Right lobe of liver (tissue), 6 donors: Measurements from ENCODE around the gene CEP85. TPM values are rescaled to one million over a fixed set of nuclear protein-coding genes. Genes with fewer than 3 reads are reported as not detected.
A peak's percentile ranks its signal among the peaks of the same experiment; 100 is the strongest.

Source experiments
- ATAC-seq, 4 donors: fragments of 200-7000 bp; cut with Tn5 transposase; one replicate each; pipeline ENCODE4 v1.9.1; 2020; ENCODE audit warnings: mild to moderate bottlenecking in 4 of 4, moderate library complexity in 4 of 4
- DNase-seq, 3 donors: peaks; one replicate each; pipeline ENCODE4 v3.0.0-alpha.2; 2020
- H3K27ac ChIP-seq, 3 donors: fragments of 200-600 bp; one replicate each; pipeline ENCODE4 v1.8.0; 2022
- H3K27me3 ChIP-seq, 2 donors: fragments of 200-600 bp; one replicate each; pipeline ENCODE4 v1.8.0; 2022
- H3K36me3 ChIP-seq, 4 donors: fragments of 200-600 bp; sonication (generic) in 1 of 4; one replicate each; pipeline versions ENCODE4 v1.5.1 to v1.8.0; 2017 to 2022; ENCODE audit warnings: control low read depth in 1 of 4
- H3K4me1 ChIP-seq, 4 donors: fragments of 200-600 bp; sonication (generic) in 1 of 4; one replicate each; pipeline versions ENCODE4 v1.5.1 to v1.8.0; 2017 to 2022; ENCODE audit warnings: control low read depth in 1 of 4
- H3K4me3 ChIP-seq, 3 donors: fragments of 200-600 bp; one replicate each; pipeline ENCODE4 v1.8.0; 2022
- H3K9me3 ChIP-seq, 4 donors: fragments of 200-600 bp; sonication (generic) in 1 of 4; one replicate each; pipeline versions ENCODE4 v1.5.1 to v1.8.0; 2017 to 2022; ENCODE audit warnings: control low read depth in 1 of 4
- CTCF ChIP-seq, 4 donors: fragments of 200-600 bp in 3 of 4; fragments of 450-650 bp in 1 of 4; IDR thresholded peaks; one replicate each; pipeline versions ENCODE4 v1.5.1 to v1.8.0; 2016 to 2022; ENCODE audit warnings: antibody characterized with exemption in 4 of 4, mild to moderate bottlenecking in 2 of 4
- POLR2A ChIP-seq: fragments of 450-650 bp; IDR thresholded peaks from one replicate; pipeline ENCODE4 v1.6.1; 2017; ENCODE audit warnings: antibody characterized with exemption, mild to moderate bottlenecking
- WGBS: methylation state at CpG from one replicate; pipeline ENCODE4 v1.1.6; 2018; ENCODE audit warnings: low coverage, low lambda C conversion rate; ENCODE audit not compliant: insufficient coverage; ENCODE audit errors: missing lambda C conversion rate; 5-methylcytosine and 5-hydroxymethylcytosine counted together
- intact Hi-C, 2 donors: fragments of 100-400 bp; cut with DNase I; formaldehyde crosslinking; loops; one replicate each; pipeline versions ENCODE4 v1.11.2 to v1.14.1; 2022
- total RNA-seq, 6 experiments: library from RNA; depleted of rRNA in 2 of 6; stranded (reverse); fragments of >200 nt in 2 of 6; fragmentation: NEBNext Ultra II Directional in 3 of 6; extraction: Animal tissue kit (Norgen Biotek cat#: 25700) in 3 of 6; gene quantifications; one replicate each; pipeline versions ENCODE4 v1.1.0 to v1.2.4, GENCODE V29; 2016 to 2023
- donor health status: DM: no; HTN: yes; CAD: no.
- donor health status: DM: no; HTN: no; CAD: no.
- donor health status: DM: no; HTN: no; CAD: no.
- donor health status: DM: no; HTN: yes; CAD: no.
- donor health status: DM: no; HTN: yes; CAD: no.

CEP85 gene
- total RNA-seq, 6 experiments from 2014 or later, result 5.2 to 7.8 (median 5.8) TPM

- intact Hi-C loops, result no loop called here
- WGBS, result 18% methylated on average over 2 of the region's 6 CpGs
- no peak overlapping the region for H3K27ac ChIP-seq
- H3K27me3 ChIP-seq, result no peaks in the 10 kb centered on the region
- ATAC-seq (peak in 1 of 4 donors; percentile 7), DNase-seq (no peak)
- no peak for TF ChIP-seq POLR2A
- TF ChIP-seq CTCF (IDR thresholded peaks at IDR 0.05), result no peak
- no peaks in the 10 kb centered on the region for H3K9me3 ChIP-seq
- no peaks in the 10 kb centered on the region for H3K4me1 ChIP-seq
- no peak overlapping the region for H3K4me3 ChIP-seq
- H3K36me3 ChIP-seq, result no peaks in the 10 kb centered on the region
These were observed 44.7 kb upstream of the CEP85 start for GRCh38 chr1:26189331-26189730.

- Histone ChIP-seq H3K4me1 (no peaks in the 10 kb centered on the region), H3K27me3 (no peaks in the 10 kb centered on the region), H3K36me3 (no peaks in the 10 kb centered on the region), H3K4me3 (no peak overlapping the region), H3K27ac (no peak overlapping the region), H3K9me3 (no peaks in the 10 kb centered on the region)
- TF ChIP-seq CTCF (IDR thresholded peaks at IDR 0.05) (no peak), POLR2A (no peak)
- ATAC-seq (no peak), DNase-seq (no peak)
- WGBS, result 82% methylated on average over 5 of the region's 7 CpGs
- intact Hi-C loops, result no loop called here
These were observed 44.2 kb upstream of the CEP85 start for GRCh38 chr1:26189751-26190275.

DNA sequence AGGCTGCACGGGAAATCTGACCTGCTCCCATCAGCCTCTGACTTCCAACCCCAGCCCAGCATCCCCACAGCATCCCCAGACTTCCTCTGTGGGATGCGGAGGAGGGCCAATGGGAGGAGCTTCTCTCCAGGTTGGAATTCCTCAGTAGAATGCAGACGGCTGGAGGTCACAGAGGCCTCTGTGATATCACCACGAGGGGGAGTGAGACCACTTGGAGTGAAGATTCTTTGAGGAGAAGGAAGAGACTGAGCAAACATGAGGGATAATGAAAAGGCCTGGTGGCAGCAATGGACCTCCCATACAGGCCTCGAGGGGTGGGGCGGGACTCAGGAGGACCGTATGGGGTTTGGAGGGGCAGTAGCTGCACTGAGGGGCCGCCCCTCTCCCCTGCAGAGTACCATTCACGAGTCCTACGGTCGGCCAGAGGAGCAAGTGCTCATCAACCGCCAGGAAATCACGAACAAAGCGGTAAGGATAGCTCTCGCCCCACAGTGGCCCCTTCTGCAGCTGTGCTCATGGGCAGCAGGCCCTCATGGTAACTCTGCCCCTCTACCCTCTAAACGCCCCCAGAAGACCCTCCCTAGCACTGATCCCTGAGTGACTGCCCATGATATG, 43.5 kb upstream of the CEP85 start, which contains the start of gene CATSPER4:
Gene CATSPER4, plus strand, starts transcription at position 230 of the 615 bp plus-strand sequence. Its CDS starts 26 bp downstream, at position 256.
- Histone ChIP-seq H3K27ac (no peak within 1 kb of the TSS), H3K27me3 (no peaks in the 10 kb centered on the region), H3K4me3 (no peak within 1 kb of the TSS), H3K36me3 (no peaks in the 10 kb centered on the region), H3K4me1 (no peaks in the 10 kb centered on the region), H3K9me3 (no peaks in the 10 kb centered on the region)
- WGBS, result 52% methylated on average over 8 of the region's 16 CpGs
- no peak for TF ChIP-seq POLR2A
- TF ChIP-seq CTCF (IDR thresholded peaks at IDR 0.05), result no peak
- intact Hi-C loops, result no loop called here
- DNase-seq, result no peak
- no peak for ATAC-seq

GRCh38 chr1:26191739-26192138, 42.3 kb upstream of the CEP85 start:
- DNase-seq (no peak), ATAC-seq (no peak)
- no peak for TF ChIP-seq POLR2A
- TF ChIP-seq CTCF (IDR thresholded peaks at IDR 0.05), result no peak
- H3K36me3 ChIP-seq, result no peaks in the 10 kb centered on the region
- no peaks in the 10 kb centered on the region for H3K27me3 ChIP-seq
- intact Hi-C loops, result no loop called here
- H3K4me3 ChIP-seq, result no peak overlapping the region
- no peak overlapping the region for H3K27ac ChIP-seq
- 43% methylated on average over 3 of the region's 3 CpGs for WGBS
- no peaks in the 10 kb centered on the region for H3K9me3 ChIP-seq
- no peaks in the 10 kb centered on the region for H3K4me1 ChIP-seq
